ENCODE measurements around the gene TNS2.

- TF ChIP-seq TCF7 (IDR thresholded peaks at IDR 0.05; ENCODE audit: low read depth) (no peak), KAT8 (CRISPR knock-in tag; IDR thresholded peaks at IDR 0.05) (no peak), ELF4 (CRISPR knock-in tag; IDR thresholded peaks at IDR 0.05; ENCODE audit: borderline replicate concordance) (no peak), RAD21 (CRISPR knock-in tag; IDR thresholded peaks at IDR 0.05) (no peak), HBP1 (CRISPR knock-in tag; IDR thresholded peaks at IDR 0.05; ENCODE audit: low read depth) (no peak), CTCF (CRISPR knock-in tag; IDR thresholded peaks at IDR 0.05) (no peak), RARA (CRISPR knock-in tag; IDR thresholded peaks at IDR 0.05) (no peak), ZNF512 (CRISPR knock-in tag; IDR thresholded peaks at IDR 0.05) (no peak)
Observed at GRCh38 chr12:53063708-53064612, 14.1 kb downstream of the TNS2 start.

Measured in HepG2 (cell line).